ENCODE data around the gene PNLDC1. TPM values are rescaled to one million over a fixed set of nuclear protein-coding genes. Genes with fewer than 3 reads are reported as not detected.
"Not testable (repeated sequence)": the region's sequence is repeated elsewhere in the genome, so short reads cannot be mapped to it uniquely, and the experiment has no call there.

The PNLDC1 gene
- total RNA-seq, 1 donor from 2014 or later: 0.27 TPM

DNA sequence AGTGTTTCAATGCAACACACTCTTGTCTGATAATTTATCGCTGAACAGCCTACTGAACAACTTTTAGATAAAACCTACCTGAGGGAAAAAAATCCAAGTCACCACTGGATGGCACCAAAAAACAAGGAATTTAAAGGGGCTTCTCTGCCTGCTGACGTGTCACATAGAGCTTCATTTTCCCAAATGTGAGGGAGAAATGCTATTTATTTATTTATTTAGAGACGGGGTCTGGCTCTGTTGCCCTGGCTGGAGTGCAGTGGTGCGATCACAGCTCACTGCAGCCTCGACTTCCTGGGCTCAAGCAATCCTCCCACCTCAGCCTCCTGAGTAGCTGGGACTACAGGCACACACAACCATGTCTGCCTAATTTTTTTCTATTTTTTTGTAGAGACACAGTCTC, 63.3 kb downstream of the PNLDC1 start:
- ATAC-seq: peak; percentile 52 to 87
- H3K9me3 ChIP-seq; H3K27ac ChIP-seq; H3K4me1 ChIP-seq; intact Hi-C loops (cut with DNase I); H3K27me3 ChIP-seq (ENCODE audit: low read depth); H3K4me3 ChIP-seq; H3K36me3 ChIP-seq; DNase-seq: not testable (repeated sequence)
- TF ChIP-seq, protein P1, sequence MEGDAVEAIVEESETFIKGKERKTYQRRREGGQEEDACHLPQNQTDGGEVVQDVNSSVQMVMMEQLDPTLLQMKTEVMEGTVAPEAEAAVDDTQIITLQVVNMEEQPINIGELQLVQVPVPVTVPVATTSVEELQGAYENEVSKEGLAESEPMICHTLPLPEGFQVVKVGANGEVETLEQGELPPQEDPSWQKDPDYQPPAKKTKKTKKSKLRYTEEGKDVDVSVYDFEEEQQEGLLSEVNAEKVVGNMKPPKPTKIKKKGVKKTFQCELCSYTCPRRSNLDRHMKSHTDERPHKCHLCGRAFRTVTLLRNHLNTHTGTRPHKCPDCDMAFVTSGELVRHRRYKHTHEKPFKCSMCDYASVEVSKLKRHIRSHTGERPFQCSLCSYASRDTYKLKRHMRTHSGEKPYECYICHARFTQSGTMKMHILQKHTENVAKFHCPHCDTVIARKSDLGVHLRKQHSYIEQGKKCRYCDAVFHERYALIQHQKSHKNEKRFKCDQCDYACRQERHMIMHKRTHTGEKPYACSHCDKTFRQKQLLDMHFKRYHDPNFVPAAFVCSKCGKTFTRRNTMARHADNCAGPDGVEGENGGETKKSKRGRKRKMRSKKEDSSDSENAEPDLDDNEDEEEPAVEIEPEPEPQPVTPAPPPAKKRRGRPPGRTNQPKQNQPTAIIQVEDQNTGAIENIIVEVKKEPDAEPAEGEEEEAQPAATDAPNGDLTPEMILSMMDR (IDR thresholded peaks at IDR 0.05): peak; percentile 51

DNA sequence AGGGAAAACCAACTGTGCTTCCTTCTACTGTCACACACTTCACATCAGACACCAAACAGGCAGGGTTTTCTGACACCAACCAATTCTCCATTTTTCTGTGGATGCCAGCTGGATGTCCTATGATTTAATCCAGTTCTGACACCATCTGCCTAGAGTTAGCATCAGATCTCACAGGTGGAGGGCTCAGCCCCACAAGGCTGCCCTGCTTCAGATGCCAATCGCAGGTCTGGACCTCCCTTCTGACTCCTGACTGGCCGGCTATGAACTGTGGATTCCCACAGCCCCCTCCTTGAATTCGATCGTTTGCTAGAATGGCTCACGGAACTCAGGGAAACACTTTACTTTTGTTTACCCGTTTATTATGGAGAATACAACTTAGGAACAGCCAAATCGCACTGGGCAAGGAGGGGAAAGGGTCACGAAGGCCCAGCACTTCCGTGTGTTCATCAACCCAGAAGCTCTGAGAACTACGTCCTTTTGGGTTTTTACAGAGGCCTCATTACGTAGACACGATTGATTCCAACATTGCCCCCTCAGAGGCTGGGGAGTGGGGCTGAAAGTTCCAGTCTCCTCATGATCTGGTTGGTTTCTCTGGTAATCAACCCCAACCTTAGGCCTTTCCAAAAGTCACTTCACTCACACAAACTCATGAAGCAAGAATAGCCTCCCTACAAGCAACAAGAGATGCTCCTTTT, 65.3 kb downstream of the PNLDC1 start:
- H3K27me3 ChIP-seq (ENCODE audit: low read depth): peaks cover 5% of the 10 kb centered on the region
- ATAC-seq (no peak), DNase-seq (no peak)
- H3K4me1 ChIP-seq: no peaks in the 10 kb centered on the region
- H3K36me3 ChIP-seq: no peaks in the 10 kb centered on the region
- intact Hi-C loops (cut with DNase I): no loop called here
- H3K27ac ChIP-seq: no peak overlapping the region
- TF ChIP-seq, protein P1 (IDR thresholded peaks at IDR 0.05): no peak
- H3K9me3 ChIP-seq: no peaks in the 10 kb centered on the region
- H3K4me3 ChIP-seq: no peak overlapping the region

DNA sequence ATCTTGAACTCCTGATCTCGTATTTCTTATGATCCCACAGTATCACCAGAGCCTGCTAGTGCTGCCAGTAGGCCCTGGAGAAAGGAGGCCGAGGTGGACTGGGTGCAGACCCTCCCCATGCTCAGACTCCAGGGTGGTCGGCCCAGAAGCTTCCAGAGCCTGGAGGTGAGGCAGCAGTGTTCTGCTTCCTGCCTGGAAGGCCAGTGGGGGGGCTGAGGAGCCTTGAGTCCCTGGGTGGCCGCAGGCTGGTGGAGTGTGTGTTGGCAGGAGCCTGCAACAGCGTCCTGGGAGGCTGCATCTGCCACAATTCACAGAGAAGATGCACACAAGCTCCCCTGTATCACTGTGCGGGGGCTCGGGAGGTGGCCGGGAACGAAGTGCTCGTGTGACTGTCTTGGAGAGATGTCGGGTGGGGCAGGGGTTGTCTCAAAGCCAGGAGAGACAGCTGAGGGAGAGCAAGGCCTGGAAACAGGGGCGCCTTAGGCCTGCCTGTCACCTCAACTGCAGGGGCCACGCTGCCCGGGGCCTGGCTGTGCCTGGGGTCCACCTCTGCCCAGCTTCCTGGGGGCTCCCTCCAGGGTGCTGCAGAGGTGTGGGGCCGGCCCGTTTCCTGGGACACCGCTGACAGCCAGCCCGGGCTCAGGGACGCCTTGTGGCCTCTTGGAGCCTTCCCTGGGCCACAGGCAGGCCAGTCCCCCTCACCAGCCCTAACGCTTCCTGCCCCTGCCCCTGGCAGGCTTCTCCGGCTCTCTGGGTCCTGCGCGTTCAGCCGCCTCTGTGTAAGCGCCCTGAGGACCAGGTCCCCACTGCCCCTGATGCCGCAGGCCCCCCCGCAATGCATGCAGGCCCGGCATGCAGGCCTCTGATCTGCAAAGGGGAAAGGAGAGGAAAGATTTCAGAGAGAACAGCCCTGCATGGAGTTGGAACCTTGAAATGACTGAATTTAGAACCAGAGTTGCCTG, 66.5 kb downstream of the PNLDC1 start:
- TF ChIP-seq, protein P1 (IDR thresholded peaks at IDR 0.05): no peak
- peaks cover 5% of the 10 kb centered on the region for H3K27me3 ChIP-seq (ENCODE audit: low read depth)
- no peaks in the 10 kb centered on the region for H3K36me3 ChIP-seq
- ATAC-seq (peak in 1 of 2 donors; percentile 26), DNase-seq (no peak)
- H3K27ac ChIP-seq: no peak overlapping the region
- intact Hi-C loops (cut with DNase I): no loop called here
- no peaks in the 10 kb centered on the region for H3K9me3 ChIP-seq
- no peak overlapping the region for H3K4me3 ChIP-seq
- H3K4me1 ChIP-seq: no peaks in the 10 kb centered on the region

Other genes starting within 250 kb of the PNLDC1 start
- gene SOD2, start 107.0 kb upstream of the PNLDC1 start, total RNA-seq: 352 TPM
- 78.4 TPM for gene WTAP, start 72.8 kb upstream of the PNLDC1 start, total RNA-seq
- 42.4 TPM for gene ACAT2, start 38.2 kb upstream of the PNLDC1 start, total RNA-seq
- gene TCP1, start 10.7 kb upstream of the PNLDC1 start, total RNA-seq: 112 TPM
- gene MRPL18, start 9.8 kb upstream of the PNLDC1 start, total RNA-seq: 47.8 TPM
- not detected for gene MAS1, start 90.7 kb downstream of the PNLDC1 start, total RNA-seq
- gene IGF2R, start 168.8 kb downstream of the PNLDC1 start, total RNA-seq: 156 TPM